ENCODE results near the gene NR1H4.
"Not testable (repeated sequence)": the region's sequence is repeated elsewhere in the genome, so short reads cannot be mapped to it uniquely, and the experiment has no call there.

Gene NR1H4

GRCh38 chr12:100573292-100574186 is 99.9 kb downstream of the NR1H4 start, which contains the start of gene GAS2L3:
Gene GAS2L3, plus strand, starts transcription at chr12:100573684. Its CDS starts 21,221 bp downstream, at chr12:100594905.
- peak; percentile 99 for DNase-seq

GRCh38 chr12:100574187-100575074 is 100.8 kb downstream of the NR1H4 start:
- DNase-seq: no peak

- DNase-seq: no peak
These were observed 102.8 kb downstream of the NR1H4 start for GRCh38 chr12:100576331-100577036.

GRCh38 chr12:100578923-100579322 is 105.3 kb downstream of the NR1H4 start:
- DNase-seq: no peak

GRCh38 chr12:100579844-100580243 is 106.2 kb downstream of the NR1H4 start:
- DNase-seq: no peak

- DNase-seq: no peak
These were observed 110.6 kb downstream of the NR1H4 start for GRCh38 chr12:100584256-100584655.

GRCh38 chr12:100591979-100592378 is 118.3 kb downstream of the NR1H4 start:
- no peak for DNase-seq

GRCh38 chr12:100593490-100593889 is 119.8 kb downstream of the NR1H4 start:
- DNase-seq: peak; percentile 58

- DNase-seq: no peak
These were observed 128.0 kb downstream of the NR1H4 start for GRCh38 chr12:100601626-100602025.

GRCh38 chr12:100602997-100603396 is 129.3 kb downstream of the NR1H4 start:
- DNase-seq: not testable (repeated sequence)

- DNase-seq: no peak
These were observed 135.1 kb downstream of the NR1H4 start for GRCh38 chr12:100608776-100609175.

GRCh38 chr12:100610666-100611430 is 137.2 kb downstream of the NR1H4 start:
- DNase-seq: no peak

- DNase-seq: no peak
These were observed 138.9 kb downstream of the NR1H4 start for GRCh38 chr12:100612606-100613005.

Data from retina (tissue), 1 donor.